ENCODE measurements around the gene RICTOR. TPM values are rescaled to one million over a fixed set of nuclear protein-coding genes. Genes with fewer than 3 reads are reported as not detected.
A peak's percentile ranks its signal among the peaks of the same experiment; 100 is the strongest.

The RICTOR gene
- total and polyA plus RNA-seq, 9 of the 15 experiments (the other 6 are each of a cell fraction or from before 2014, with no cell fraction given) = 13.9 to 46.6 (median 22.6) TPM

DNA sequence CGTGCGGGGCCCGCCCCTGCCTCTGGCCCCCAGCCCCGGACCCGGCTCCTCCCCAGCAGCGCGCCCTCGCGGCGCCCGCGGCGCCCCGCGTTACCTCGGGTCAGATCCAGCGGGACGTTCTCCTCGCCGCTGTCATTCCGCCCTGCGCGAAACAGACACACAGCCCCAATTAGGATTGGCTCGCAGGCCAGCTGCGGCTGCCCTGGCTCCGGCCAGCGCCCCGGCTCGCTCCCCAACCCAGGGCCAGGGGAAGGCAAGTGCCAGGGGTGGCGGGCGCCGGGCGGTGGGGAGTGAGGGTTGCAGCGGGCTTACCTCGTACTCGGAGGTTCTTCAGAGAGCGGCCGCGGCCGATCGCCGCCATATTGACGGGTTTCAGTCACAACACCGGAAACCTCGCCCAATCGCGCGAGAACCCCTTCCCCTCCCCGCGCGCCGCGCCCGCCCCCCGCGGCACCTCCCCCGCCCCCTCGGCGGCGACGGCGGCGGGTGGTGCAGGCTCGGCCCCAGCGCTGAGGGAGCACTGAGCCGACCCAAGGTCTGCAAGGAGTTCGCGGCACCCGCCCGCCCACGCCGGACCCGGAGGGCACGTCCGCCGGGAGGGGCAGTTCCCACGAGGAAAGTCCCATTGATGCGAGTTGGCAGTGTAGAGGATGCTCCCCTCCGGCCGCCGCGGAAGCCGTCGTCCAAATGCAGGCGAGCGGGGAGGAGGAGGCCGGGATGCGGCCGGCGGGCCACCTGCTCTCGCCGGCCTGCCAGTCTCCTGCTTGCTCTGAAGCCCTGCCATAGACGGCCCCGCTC is at the start of gene RICTOR (continued):
- TF ChIP-seq, protein P1, sequence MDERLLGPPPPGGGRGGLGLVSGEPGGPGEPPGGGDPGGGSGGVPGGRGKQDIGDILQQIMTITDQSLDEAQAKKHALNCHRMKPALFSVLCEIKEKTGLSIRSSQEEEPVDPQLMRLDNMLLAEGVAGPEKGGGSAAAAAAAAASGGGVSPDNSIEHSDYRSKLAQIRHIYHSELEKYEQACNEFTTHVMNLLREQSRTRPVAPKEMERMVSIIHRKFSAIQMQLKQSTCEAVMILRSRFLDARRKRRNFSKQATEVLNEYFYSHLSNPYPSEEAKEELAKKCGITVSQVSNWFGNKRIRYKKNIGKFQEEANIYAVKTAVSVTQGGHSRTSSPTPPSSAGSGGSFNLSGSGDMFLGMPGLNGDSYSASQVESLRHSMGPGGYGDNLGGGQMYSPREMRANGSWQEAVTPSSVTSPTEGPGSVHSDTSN (CRISPR knock-in tag; IDR thresholded peaks at IDR 0.05; ENCODE audit: low read depth) = no peak
- TF ChIP-seq, protein P1 (tag; conservative IDR thresholded peaks at IDR 0.05; ENCODE audit: low read depth) = no peak
- TF ChIP-seq, protein P2, sequence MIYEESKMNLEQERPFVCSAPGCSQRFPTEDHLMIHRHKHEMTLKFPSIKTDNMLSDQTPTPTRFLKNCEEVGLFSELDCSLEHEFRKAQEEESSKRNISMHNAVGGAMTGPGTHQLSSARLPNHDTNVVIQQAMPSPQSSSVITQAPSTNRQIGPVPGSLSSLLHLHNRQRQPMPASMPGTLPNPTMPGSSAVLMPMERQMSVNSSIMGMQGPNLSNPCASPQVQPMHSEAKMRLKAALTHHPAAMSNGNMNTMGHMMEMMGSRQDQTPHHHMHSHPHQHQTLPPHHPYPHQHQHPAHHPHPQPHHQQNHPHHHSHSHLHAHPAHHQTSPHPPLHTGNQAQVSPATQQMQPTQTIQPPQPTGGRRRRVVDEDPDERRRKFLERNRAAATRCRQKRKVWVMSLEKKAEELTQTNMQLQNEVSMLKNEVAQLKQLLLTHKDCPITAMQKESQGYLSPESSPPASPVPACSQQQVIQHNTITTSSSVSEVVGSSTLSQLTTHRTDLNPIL (CRISPR knock-in tag; IDR thresholded peaks at IDR 0.05) = no peak
- TF ChIP-seq, protein P3, sequence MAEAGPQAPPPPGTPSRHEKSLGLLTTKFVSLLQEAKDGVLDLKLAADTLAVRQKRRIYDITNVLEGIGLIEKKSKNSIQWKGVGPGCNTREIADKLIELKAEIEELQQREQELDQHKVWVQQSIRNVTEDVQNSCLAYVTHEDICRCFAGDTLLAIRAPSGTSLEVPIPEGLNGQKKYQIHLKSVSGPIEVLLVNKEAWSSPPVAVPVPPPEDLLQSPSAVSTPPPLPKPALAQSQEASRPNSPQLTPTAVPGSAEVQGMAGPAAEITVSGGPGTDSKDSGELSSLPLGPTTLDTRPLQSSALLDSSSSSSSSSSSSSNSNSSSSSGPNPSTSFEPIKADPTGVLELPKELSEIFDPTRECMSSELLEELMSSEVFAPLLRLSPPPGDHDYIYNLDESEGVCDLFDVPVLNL (CRISPR knock-in tag; IDR thresholded peaks at IDR 0.05; ENCODE audit: low read depth) = peak; percentile 14; the same call in 1 of the 2 replicates
- TF ChIP-seq POLR2AphosphoS2 (IDR thresholded peaks at IDR 0.05; ENCODE audit: low read length) (no peak), EP300 (IDR thresholded peaks at IDR 0.05; ENCODE audit: low read length) (0 out of 2 replicates have a peak, but pooled peaks have one; percentile 8), FOSL1 (tag; conservative IDR thresholded peaks at IDR 0.05) (peak; percentile 57; the same call in 1 of the 2 replicates), MCM3 (IDR thresholded peaks at IDR 0.05) (no peak), DIDO1 (tag; IDR thresholded peaks at IDR 0.05; ENCODE audit: low read depth) (no peak), NRF1 (conservative IDR thresholded peaks at IDR 0.05 in 1 of 2, IDR thresholded peaks at IDR 0.05 in 1 of 2) (no peak), NCOA4 (IDR thresholded peaks at IDR 0.05; ENCODE audit: partially characterized antibody) (no peak), POLR2AphosphoS5 (IDR thresholded peaks at IDR 0.05; ENCODE audit: control insufficient read depth, insufficient read depth, low read depth, low read length) (peak; percentile 78), ZNF780A (CRISPR knock-in tag; IDR thresholded peaks at IDR 0.05) (no peak), BMI1 (IDR thresholded peaks at IDR 0.05; ENCODE audit: low read length) (no peak), BRCA1 (IDR thresholded peaks at IDR 0.05) (no peak), BRCA1 (CRISPR knock-in tag; IDR thresholded peaks at IDR 0.05) (no peak), MBD2 (IDR thresholded peaks at IDR 0.05; ENCODE audit: borderline replicate concordance, low read depth) (peak; percentile 46; the same call in 1 of the 2 replicates), SRSF1 (IDR thresholded peaks at IDR 0.05; ENCODE audit: low read depth, low read length) (no peak), KAT2B (IDR thresholded peaks at IDR 0.05; ENCODE audit: low read depth, low read length) (no peak), PHB (CRISPR knock-in tag; IDR thresholded peaks at IDR 0.05) (no peak), HMGN3 (IDR thresholded peaks at IDR 0.05; ENCODE audit: borderline replicate concordance, extremely low read depth, insufficient read length, low read depth, low read length) (peak; percentile 7), RFX1 (IDR thresholded peaks at IDR 0.05) (no peak)
- TF ChIP-seq, protein P4, sequence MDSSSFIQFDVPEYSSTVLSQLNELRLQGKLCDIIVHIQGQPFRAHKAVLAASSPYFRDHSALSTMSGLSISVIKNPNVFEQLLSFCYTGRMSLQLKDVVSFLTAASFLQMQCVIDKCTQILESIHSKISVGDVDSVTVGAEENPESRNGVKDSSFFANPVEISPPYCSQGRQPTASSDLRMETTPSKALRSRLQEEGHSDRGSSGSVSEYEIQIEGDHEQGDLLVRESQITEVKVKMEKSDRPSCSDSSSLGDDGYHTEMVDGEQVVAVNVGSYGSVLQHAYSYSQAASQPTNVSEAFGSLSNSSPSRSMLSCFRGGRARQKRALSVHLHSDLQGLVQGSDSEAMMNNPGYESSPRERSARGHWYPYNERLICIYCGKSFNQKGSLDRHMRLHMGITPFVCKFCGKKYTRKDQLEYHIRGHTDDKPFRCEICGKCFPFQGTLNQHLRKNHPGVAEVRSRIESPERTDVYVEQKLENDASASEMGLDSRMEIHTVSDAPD (CRISPR knock-in tag; IDR thresholded peaks at IDR 0.05) = no peak
